Activated CD8-positive, alpha-beta memory T cell treated with anti-CD3 and anti-CD28 coated beads for 4 hours (primary cell): Measurements from ENCODE around the gene URM1.
A peak's percentile ranks its signal among the peaks of the same experiment; 100 is the strongest.
"Not testable (repeated sequence)": the region's sequence is repeated elsewhere in the genome, so short reads cannot be mapped to it uniquely, and the experiment has no call there.

Source experiments
- DNase-seq, 2 donors: peaks; one replicate each; pipeline ENCODE4 v3.0.0-alpha.2; 2020; ENCODE audit warnings: low read depth in 2 of 2

Gene URM1

DNA sequence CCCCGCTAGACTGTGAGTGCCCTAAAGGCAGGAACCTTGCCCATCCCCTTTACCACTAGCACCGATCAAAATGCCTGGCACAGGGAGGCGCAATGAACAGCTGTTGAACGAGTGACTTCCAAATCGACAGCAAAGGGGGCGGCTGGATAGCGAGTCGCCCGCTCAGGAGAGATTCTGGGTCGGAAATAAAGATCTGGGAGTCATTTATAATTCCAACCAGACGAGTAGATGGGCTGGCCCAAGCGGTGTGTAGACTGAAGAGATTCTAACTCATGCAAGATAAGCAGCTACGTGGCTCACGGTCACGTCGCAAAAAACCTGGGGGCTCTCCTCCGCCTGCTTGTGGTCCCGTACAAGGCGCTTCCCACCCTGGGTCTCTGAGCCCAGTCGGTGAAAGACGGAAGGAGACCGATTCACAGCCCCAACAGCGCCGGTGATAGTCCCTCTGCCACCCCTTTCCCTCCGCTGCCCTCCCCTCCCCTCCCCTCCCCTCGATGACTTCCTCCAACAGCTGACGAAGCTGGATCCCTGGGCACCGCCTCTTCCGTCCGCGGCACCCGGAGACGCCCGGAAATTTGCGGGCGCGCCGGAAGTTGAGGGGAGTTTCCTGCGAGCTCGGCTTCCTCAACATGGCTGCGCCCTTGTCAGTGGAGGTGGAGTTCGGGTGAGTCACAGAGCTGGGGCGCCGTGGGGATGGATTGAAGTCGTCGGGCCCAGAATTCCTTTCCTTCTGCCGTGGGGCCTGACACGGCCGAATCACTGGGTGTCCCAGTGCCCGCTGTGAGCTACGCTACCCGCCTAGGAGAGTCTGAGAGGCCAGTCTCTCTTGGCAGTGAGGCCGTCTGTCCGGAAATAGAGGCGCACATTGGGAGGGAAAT lies at the start of gene URM1:
TSS of gene URM1 (plus strand) at position 623 of the 878 bp plus-strand sequence. CDS start at position 630, 7 bp downstream.
- DNase-seq: peak; percentile 92 to 93

DNA sequence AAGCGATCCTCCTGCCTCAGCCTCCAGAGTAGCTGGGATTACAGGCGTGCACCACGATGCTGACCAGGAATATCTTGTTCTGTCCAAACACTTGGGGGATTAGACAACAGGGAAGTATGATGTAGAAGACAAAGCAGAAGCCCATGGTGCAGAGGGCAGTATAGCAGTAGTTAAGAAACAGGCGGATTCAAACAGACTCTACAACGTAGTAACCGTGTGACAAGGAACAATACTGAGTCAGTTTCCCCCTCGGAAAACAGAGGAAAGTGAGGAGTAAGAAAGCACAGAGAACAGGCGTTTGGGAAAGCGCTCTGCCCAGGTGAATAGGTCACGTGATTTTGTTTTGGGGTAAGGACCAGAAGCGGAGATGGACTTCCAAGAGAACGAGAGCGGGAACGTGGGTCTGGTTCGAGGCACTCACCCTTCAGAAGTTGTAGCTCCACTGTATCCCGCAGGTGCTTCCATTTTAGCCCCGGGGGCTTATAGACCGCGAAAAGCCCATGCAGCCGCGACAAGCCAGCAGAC lies 49.2 kb upstream of the URM1 start:
- no peak for DNase-seq

DNA sequence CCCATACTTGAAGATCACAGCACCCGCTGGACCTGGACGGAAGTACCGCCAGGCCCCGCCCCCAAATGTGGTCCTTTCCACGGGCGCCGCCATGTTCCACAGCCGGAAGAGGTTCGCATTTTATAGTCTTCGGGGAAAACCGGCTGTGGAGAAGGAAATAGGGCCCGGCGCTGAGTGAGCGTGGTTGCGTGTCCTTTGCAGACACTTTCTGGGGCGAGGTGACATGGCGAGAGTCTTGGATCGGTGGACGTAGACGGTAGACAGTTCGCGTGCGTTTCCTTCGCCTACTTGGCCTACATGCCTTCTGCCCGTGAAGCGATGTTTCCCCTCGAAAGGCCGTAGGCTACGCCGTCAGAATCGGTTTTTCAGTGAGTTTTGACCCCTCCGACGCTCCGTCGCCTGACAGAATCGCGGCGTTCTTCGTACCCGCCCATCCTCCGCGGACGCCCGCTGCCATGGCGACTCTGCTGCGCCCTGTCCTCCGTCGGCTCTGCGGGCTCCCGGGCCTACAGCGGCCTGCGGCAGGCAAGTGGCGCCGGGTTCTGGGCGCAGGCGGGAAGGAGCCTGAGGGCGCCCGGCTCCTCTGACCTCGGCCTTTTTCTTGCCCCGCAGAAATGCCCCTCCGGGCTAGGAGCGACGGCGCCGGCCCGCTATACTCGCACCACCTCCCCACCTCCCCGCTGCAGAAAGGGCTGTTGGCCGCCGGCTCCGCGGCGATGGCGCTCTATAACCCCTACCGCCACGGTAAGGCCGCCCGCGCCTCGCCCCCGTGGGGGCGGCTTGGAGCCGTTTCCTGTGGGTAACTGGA lies 48.6 kb upstream of the URM1 start, which contains the start of the genes COQ4 and TRUB2:
TSS of gene COQ4 (plus strand) at position 436 of the 808 bp plus-strand sequence. CDS start at position 456, 20 bp downstream.
TSS of gene TRUB2 (minus strand) at position 44 of the 808 bp plus-strand sequence. CDS start at position 5, 39 bp downstream.
- DNase-seq: peak; percentile 85 to 89

DNA sequence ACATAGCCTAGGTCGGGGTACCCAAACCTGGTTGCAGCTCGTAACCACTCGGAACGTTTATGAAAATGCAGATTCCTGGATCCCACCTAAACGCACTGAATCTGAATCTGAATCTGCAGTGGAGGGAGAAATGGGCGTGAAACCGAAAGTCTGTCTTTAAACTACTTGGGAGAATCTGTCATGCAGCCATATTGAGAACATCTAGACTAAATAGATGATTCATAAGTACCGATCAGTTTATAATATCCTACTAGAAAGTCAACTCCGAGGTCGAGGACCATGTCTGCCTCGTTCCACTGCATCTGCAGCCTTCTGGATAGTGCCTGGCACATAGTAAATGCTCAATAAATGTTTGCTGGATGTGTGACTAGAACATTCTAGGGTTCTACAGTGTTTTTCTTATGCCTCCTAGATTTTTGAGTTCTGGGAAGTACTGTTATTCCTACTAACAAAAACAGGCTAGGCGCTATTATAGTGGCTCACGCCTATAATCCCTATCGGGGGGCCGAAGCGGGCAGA lies 47.9 kb upstream of the URM1 start:
- no peak for DNase-seq

DNA sequence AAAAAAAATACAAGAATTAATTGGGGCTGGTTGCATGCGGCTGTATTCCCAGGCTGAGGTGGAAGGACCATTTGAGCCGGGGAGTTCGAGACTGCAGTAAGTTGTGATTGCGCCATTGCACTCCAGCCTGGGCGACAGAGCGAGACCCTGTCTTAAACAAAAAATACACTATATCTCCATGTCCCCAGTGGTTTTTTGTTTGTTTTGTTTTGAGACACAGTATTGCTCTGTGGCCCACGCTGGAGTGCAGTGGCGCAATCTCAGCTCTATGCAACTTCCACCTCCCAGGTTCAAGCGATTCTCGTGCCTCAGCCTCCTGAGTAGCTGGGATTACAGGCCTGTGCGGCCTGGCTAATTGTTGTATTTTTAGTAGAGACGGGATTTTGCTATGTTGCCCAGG lies 47.4 kb upstream of the URM1 start:
- DNase-seq: no peak

DNA sequence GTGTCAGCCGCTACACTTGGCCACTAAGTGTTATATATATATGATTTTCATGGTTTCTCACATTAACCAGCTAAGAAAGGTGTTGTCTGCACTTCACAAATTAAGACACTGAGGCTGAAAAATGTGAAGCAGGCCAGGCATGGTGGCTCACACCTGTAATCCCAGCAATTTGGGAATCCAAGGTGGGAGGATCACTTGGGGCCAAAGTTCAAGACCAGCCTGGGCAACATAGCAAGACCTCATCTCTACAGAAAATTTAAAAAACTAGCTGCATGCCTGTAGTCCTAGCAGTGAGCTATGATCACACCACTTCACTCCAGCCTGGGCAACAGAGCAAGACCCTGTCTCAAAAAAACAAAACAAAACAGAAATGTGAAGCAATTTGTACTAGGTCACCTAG lies 46.8 kb upstream of the URM1 start:
- no peak for DNase-seq

DNA sequence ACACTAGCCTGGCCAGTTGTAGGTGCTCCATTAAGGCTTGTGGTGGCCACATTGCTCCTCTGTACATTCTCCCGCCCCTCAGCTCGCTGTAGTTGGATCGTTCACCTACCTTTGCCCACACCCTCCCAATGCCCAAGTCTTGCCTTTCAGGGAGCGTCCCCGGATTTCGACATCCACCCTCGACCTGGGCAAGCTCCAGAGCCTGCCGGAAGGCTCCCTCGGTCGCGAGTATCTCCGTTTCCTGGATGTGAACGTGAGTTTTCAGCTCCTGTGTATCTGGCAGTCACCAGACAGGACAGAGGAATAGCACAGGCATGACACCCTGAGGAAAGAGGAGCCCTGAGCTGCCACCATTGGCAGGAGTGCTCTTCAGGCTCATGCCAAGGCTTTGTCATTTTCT lies 45.5 kb upstream of the URM1 start:
- no peak for DNase-seq

DNA sequence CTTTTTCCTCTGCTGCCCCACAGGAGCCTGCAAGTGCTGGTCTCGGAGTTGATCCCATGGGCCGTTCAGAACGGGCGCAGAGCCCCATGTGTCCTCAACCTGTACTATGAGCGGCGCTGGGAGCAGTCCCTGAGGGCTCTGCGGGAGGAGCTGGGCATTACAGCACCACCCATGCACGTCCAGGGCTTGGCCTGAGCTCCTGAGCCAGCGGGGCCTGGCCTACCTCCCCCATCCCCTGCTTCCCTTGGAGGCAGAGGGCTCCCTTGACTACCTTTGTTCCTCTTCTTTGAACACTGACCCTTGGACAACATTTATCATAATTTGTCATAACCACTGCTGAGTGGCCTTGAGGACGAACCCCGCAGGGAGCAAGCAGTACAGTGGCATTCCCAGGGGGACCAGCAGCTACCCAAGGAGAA lies 37.7 kb upstream of the URM1 start:
- DNase-seq: no peak

DNA sequence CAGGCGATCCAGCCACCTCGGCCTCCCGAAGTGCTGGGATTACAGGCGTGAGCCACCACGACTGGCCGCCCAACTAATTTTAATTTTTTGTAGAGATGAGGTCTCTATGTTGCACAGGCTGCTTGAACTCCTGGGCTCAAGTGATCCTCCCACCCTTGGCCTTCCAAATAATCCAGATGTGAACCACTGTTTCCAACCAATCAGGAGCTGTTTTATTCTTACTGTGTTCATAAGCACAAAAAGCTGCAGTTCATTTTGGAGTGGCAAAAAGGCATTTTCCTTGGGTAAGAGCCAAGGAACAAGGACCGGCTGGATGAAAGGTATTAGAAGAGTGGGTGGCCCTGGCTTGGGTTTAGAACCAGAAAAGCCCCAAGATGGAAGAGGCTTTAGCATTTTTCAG lies 36.0 kb upstream of the URM1 start:
- no peak for DNase-seq

DNA sequence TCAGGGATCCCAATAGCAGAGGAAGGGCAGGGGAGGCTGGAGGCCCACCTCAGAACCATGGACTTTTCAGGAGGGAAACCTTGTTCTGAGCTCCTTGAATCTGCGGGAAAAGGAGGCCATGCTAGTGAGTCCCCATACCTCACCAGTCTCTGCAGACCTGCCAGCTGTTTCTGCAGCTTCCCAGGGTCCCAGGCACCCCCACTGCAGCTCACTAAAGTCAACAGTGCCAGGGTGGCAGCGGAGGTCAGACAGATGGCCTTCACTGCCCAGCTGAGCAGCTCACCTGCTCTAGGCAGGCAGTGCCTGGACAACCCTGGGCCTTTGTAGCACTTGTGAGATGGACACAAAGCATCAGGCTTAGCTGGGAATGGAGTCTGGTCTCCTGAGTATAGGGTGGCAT lies 35.3 kb upstream of the URM1 start:
- no peak for DNase-seq

DNA sequence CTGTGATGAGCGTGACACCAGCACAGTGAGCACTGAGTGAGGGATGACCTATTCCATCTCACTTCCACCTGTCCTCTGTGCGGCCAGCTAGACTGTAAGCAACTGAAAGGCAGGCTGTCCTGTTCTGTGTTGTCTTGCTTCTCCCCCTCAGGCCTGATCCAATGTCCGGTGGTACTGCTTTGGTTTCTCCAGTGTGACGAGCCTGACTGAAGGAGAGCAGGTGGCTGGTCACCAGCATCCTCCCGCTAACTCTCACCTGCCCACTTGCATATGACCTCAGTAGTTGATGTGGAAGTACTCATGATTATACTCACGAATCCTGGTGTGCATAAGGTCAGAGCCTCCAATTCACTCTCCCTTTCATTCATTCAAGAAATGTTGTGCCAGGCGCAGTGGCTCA lies 33.2 kb upstream of the URM1 start:
- no peak for DNase-seq

DNA sequence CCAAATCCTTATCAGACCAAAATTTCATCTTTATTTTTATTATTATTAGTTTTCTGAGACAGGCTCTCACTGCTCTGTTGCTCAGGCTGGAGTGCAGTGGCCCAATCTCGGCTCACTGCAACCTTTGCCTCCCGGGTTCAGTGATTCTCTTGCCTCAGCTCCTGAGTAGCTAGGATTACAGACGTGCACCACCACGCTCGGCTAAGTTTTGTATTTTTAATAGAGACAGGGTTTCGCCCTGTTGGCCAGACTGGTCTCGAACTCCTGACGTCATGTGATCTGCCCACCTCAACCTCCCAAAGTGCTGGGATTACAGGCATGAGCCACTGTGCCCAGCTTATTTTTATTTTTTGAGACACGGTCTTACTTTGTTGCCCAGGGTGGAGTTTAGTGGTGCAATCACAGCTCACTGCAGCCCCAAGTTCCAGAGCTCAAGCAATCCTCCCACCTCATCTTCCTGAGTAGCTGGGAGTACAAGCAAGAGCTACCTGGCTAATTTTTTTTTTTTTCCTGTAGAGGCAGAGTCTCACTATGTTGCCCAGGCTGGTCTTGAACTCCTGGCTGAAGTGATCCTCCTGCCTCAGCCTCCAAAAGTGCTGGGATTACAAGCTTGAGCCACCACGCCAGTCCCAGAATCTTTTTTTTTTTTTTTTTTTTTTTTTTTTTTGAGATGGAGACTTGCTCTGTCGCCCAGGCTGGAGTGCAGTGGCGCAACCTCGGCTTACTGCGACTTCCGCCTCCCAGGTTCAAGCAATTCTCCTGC lies 32.1 kb upstream of the URM1 start:
- not testable (repeated sequence) for DNase-seq

DNA sequence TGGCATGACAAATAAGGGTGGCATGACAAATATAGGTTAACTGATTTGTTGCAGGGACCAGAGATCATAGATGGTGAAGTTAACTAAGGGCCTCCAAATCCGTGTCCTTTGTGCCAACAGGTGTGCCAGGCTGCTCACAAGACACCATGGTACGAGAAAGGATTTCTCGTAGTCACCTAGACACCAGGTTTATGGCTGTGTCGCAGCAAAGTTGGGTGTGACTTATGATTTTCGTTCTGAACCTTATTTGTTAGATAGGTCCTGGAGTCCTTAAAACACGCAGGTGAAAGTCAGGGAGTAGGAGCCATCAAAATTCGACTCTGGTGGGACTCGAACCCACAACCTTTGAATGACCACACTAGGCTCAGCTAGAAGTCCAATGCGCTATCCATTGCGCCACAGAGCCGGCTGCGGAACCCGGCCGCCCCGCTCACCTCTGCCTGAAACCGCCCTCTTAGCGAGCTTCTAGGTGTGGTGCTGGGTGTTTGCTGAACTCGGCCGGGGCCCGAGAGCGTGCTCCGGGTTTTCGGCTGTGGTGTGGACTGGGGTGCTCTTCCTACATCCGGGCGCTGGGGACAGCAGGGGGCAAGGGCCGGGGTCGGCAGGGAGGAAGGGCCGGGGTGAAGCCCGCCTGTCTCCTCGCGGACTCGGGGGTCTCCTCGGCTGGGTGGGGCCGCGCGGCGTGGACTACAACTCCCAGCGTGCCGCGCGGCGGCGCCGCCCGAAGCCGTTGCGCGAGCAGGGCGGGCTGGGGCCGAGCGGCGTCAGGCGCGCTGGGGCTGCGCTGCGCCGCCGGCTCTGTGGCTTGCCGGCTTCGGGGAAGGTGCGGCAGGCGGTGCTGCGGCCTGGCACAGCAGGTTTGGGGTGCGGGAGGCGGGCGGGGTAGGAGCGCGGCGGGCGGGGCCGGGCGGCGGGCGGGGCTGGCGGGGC lies 31.1 kb upstream of the URM1 start, which contains the start of gene SLC27A4:
TSS of gene SLC27A4 (plus strand) at position 767 of the 930 bp plus-strand sequence. CDS start 2,606 bp downstream, outside the sequence.
- DNase-seq: peak; percentile 51 to 54

DNA sequence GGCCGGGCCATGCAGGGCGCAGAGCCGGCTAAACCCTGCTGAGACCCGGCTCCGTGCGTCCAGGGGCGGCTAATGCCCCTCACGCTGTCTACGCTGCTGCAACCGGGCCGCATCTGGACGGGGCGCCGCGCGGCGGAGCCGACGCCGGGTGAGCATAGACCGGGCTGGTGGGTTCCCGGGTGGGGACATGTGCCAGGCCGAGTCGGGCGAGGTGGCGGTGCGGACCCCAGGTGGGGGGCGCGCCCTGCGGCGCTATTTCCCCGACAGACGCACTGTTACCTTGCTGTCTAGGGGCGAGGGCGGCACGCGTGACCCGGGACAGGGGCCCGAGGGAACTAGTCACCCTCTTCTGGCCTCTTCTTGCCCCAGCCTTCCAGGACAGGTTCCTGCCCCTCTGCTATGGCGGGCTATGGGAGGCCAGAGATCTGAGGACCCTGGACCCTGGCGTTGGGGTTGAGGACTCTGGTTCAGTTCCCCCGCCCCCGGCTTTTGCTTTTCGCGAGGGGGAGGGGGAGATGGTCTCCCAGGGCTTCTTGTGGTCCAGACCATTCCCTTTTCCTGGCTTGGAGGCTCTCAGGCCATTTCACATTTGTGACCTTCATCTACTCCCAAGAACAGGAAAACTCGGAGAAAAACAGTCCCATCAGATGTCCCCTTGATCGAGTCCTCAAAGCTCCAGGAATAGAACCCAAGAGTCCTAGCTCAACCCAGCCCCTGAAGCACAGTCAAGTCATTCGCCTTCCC lies 30.3 kb upstream of the URM1 start:
- DNase-seq: no peak

DNA sequence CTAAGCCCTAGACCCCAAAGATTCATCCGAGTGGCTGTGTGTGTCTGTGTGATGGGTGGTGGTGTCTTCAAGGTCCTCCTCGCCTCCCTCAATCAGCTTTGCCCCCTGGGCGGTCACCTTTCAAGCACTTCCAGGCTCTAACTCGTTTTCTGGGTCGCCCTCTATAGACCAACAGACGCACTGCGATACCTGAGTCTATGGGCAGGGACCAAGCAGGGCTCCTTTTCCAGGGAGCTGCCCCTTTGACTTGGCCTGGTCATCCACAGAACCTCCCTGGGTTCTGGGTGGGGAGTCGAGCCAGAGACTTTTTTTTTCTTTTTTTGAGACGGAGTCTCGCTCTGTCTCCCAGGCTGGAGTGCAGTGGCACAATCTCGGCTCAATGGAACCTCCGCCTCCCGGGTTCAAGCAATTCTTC lies 29.7 kb upstream of the URM1 start:
- peak; percentile 43 to 51 for DNase-seq

DNA sequence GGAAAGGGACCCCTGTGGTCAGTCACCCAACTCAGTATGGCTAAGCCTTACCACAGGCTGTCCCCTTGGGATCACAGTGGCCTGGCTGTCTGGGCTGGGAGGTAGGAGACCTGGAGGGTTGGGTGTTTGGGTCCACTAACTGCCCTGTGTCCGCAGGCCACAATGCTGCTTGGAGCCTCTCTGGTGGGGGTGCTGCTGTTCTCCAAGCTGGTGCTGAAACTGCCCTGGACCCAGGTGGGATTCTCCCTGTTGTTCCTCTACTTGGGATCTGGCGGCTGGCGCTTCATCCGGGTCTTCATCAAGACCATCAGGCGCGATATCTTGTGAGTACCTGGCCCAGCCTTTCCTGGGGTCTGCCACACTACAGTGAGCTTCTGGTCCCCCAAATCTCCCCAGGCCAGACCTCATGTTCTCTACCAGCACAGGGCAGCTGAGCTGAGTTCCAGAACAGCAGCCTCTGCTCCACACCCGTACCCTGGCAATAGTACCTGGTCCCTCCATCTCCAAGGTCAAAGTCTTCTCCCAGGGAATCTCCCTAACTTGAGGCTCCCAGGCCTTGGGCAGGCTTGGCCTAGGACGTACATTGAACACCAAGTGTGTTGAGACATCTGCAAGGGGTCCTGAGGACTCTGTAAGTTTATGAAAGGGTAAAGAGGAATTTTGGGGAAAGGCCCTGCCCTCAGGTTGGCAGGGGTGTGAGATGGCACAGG lies 28.0 kb upstream of the URM1 start:
- DNase-seq: no peak

DNA sequence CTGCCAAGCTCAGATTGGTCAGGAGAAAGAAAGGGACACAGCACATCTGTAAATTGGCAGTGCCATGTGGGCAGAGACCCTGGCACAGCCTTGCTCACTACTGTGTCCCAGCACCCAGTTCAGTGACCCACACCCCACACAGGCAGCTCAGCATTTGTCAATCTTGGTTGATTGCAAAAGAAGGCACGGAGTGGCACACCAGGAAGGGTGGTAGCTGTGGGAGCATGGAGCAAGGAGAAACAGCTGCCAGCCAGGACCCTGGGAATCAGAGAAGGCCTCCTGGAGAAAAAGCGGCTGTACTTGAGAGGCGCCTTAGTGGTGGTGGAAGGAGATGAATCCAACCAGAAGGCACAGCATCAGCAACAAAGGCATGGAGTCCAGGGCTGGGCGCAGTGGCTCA lies 27.3 kb upstream of the URM1 start:
- no peak for DNase-seq

DNA sequence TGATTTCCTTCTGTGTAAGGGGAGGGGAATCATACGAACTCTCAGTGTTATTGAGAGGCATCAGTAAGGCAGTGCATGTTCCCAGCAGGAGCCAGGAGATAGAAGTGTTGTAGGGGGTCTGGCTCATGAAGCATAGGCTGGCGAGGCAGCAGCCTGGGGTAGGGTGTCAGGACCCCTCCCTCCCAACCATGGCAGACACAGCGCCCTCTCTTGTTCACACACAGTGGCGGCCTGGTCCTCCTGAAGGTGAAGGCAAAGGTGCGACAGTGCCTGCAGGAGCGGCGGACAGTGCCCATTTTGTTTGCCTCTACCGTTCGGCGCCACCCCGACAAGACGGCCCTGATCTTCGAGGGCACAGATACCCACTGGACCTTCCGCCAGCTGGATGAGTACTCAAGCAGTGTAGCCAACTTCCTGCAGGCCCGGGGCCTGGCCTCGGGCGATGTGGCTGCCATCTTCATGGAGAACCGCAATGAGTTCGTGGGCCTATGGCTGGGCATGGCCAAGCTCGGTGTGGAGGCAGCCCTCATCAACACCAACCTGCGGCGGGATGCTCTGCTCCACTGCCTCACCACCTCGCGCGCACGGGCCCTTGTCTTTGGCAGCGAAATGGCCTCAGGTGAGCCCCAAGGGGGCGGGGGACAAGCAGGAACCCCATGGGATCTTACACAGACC lies 26.1 kb upstream of the URM1 start:
- DNase-seq: no peak
